Mesendoderm (in vitro differentiated cells): ENCODE results near the gene IDS.
"Not testable (repeated sequence)": the region's sequence is repeated elsewhere in the genome, so short reads cannot be mapped to it uniquely, and the experiment has no call there.

Source experiments
- DNase-seq: peaks from one replicate; pipeline ENCODE4 v3.0.0; 2013
- H2AK5ac ChIP-seq: 2 replicates; pipeline ENCODE4 v1.6.1; 2013; ENCODE audit warnings: low read length, inconsistent platforms
- H2BK120ac ChIP-seq: 2 replicates; pipeline ENCODE4 v1.6.1; 2013; ENCODE audit warnings: low read depth, mild to moderate bottlenecking, low read length, moderate library complexity, mixed read lengths
- H2BK15ac ChIP-seq: replicated peaks from 2 replicates; pipeline ENCODE4 v1.6.1; 2013; ENCODE audit warnings: low read depth, mild to moderate bottlenecking, moderate library complexity
- H2BK5ac ChIP-seq: 2 replicates; pipeline ENCODE4 v1.6.1; 2013; ENCODE audit warnings: low read length, inconsistent platforms
- H3K18ac ChIP-seq: 2 replicates; pipeline ENCODE4 v1.6.1; 2013; ENCODE audit warnings: mild to moderate bottlenecking, low read length, mixed read lengths
- H3K23ac ChIP-seq: one replicate; pipeline ENCODE4 v1.6.1; 2013; ENCODE audit warnings: low read length
- H3K27ac ChIP-seq: 2 replicates; pipeline ENCODE4 v1.5.1; 2013; ENCODE audit warnings: low read depth, mild to moderate bottlenecking, inconsistent platforms, low read length, moderate library complexity
- H3K27me3 ChIP-seq: 2 replicates; pipeline ENCODE4 v1.6.1; 2013; ENCODE audit warnings: low read length, control low read depth, mild to moderate bottlenecking, inconsistent platforms; ENCODE audit not compliant: insufficient read depth, poor library complexity
- H3K36me3 ChIP-seq: 2 replicates; pipeline ENCODE4 v1.6.1; 2013; ENCODE audit warnings: low read length, inconsistent platforms; ENCODE audit not compliant: control insufficient read depth, insufficient read depth
- H3K4ac ChIP-seq: one replicate; pipeline ENCODE4 v1.6.1; 2013; ENCODE audit warnings: low read depth, mild to moderate bottlenecking, low read length, moderate library complexity
- H3K4me1 ChIP-seq: 2 replicates; pipeline ENCODE4 v1.6.1; 2013; ENCODE audit warnings: low read depth, low read length, inconsistent platforms; ENCODE audit not compliant: control insufficient read depth
- H3K4me2 ChIP-seq: 2 replicates; pipeline ENCODE4 v1.6.1; 2013; ENCODE audit warnings: low read length
- H3K4me3 ChIP-seq: 2 replicates; pipeline ENCODE4 v1.5.1; 2013; ENCODE audit warnings: mild to moderate bottlenecking, low read length
- H3K56ac ChIP-seq: one replicate; pipeline ENCODE4 v1.6.1; 2013; ENCODE audit warnings: low read length
- H3K79me1 ChIP-seq: 2 replicates; pipeline ENCODE4 v1.6.1; 2013; ENCODE audit warnings: low read length, inconsistent platforms
- H3K79me2 ChIP-seq: 2 replicates; pipeline ENCODE4 v1.6.1; 2013; ENCODE audit warnings: mild to moderate bottlenecking, low read length; ENCODE audit not compliant: control insufficient read depth, insufficient read depth
- H3K9ac ChIP-seq: 2 replicates; pipeline ENCODE4 v1.6.1; 2013; ENCODE audit warnings: low read length, inconsistent platforms
- H4K5ac ChIP-seq: one replicate; pipeline ENCODE4 v1.6.1; 2013; ENCODE audit warnings: low read length
- H4K8ac ChIP-seq: one replicate; pipeline ENCODE4 v1.6.1; 2013; ENCODE audit warnings: low read depth, mild to moderate bottlenecking, control low read depth, low read length, moderate library complexity
- WGBS: extraction: QIAGEN DNeasy Blood & Tissue Kit; methylation state at CpG from one replicate; pipeline ENCODE4 v1.1.7; 2013; ENCODE audit warnings: low lambda C conversion rate, missing lambda C conversion rate; ENCODE audit not compliant: insufficient coverage; ENCODE audit errors: extremely low coverage; 5-methylcytosine and 5-hydroxymethylcytosine counted together

Gene IDS

DNA sequence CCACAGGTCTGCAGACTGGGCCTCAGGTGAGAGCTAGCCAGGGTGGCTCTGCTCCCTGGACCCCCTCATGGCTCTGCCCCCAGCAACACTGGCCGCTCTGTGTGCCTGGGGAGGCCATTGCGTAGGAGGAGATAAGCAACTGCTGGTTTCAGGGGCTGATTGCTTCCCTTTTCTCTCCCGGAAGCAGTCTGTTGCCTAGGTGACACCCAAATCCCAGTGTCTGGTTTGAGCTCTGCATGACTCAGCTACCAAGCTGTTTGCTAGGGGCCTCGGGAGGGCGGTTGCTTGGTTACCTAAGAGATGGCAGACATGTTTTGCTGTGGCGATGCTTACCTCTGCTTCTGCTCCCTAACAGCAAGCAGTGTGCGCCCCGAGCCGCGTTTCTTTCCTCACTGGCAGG, 20.3 kb upstream of the IDS start:
- not testable (repeated sequence) for H3K27me3 ChIP-seq, H3K56ac ChIP-seq, H3K27ac ChIP-seq, H3K9ac ChIP-seq, H3K79me2 ChIP-seq, H3K79me1 ChIP-seq, H2AK5ac ChIP-seq, H4K8ac ChIP-seq, H3K4me3 ChIP-seq, H3K4ac ChIP-seq, H3K4me1 ChIP-seq, H3K4me2 ChIP-seq, H3K36me3 ChIP-seq, H2BK120ac ChIP-seq, H2BK15ac ChIP-seq, H3K18ac ChIP-seq, H4K5ac ChIP-seq, H3K23ac ChIP-seq, H2BK5ac ChIP-seq
- WGBS = no CpG with 5 or more reads among the region's 10 CpGs
- peak; percentile 84 for DNase-seq

- WGBS = no CpG with 5 or more reads among the region's 2 CpGs
- no peak for DNase-seq
- H3K27me3 ChIP-seq = no peaks in the 10 kb centered on the region
Observed at GRCh38 chrX:149522916-149523315, 17.8 kb upstream of the IDS start.

DNA sequence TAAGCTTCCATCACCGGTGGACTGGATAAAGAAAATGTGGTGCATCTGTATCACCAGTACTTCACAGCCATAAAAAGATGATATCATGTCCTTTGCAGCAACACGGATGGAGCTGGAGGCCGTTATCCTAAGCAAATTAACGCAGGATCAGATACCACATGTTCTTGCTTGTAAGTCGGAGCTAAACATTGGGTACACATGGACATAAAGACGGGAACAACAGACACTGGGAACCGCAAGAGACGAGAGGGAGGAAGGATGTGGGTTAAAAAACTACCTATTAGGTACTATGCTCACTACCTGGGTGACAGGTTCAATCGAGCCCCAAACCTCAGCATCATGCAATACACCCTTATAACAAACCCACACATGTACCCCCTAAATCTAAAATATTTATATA, 16.3 kb upstream of the IDS start:
- Histone ChIP-seq H4K5ac (no peak overlapping the region), H3K79me2 (no peaks in the 10 kb centered on the region), H3K4me1 (no peaks in the 10 kb centered on the region), H3K23ac (no peak overlapping the region), H3K4ac (no peak overlapping the region), H3K27me3 (no peaks in the 10 kb centered on the region), H2BK120ac (no peak overlapping the region), H3K4me2 (no peak overlapping the region), H4K8ac (no peak overlapping the region), H2BK15ac (no peak overlapping the region), H3K27ac (no peak overlapping the region), H2BK5ac (no peak overlapping the region), H3K56ac (no peak overlapping the region), H3K36me3 (no peaks in the 10 kb centered on the region), H3K18ac (no peak overlapping the region), H3K9ac (no peak overlapping the region), H2AK5ac (no peak overlapping the region), H3K79me1 (no peaks in the 10 kb centered on the region), H3K4me3 (no peak overlapping the region)
- no peak for DNase-seq
- no CpG with 5 or more reads among the region's 9 CpGs for WGBS

More at GRCh38 chrX:149522916-149523315, 17.8 kb upstream of the IDS start:
- Histone ChIP-seq H3K36me3 (no peaks in the 10 kb centered on the region), H3K27ac (no peak overlapping the region), H3K23ac (no peak overlapping the region), H4K5ac (no peak overlapping the region), H3K56ac (no peak overlapping the region), H3K79me1 (no peaks in the 10 kb centered on the region), H2AK5ac (no peak overlapping the region), H3K4me2 (no peak overlapping the region), H3K18ac (no peak overlapping the region), H3K9ac (no peak overlapping the region), H3K79me2 (no peaks in the 10 kb centered on the region), H2BK5ac (no peak overlapping the region), H3K4ac (no peak overlapping the region), H2BK15ac (no peak overlapping the region), H2BK120ac (no peak overlapping the region), H4K8ac (no peak overlapping the region), H3K4me3 (no peak overlapping the region), H3K4me1 (no peaks in the 10 kb centered on the region)

- not testable (repeated sequence) for H3K27me3 ChIP-seq, H3K18ac ChIP-seq, H2AK5ac ChIP-seq, H3K4me3 ChIP-seq, H3K79me2 ChIP-seq, H2BK5ac ChIP-seq, H3K4me2 ChIP-seq, H3K27ac ChIP-seq, H3K79me1 ChIP-seq, H3K4ac ChIP-seq, H3K4me1 ChIP-seq, DNase-seq, H2BK15ac ChIP-seq, H2BK120ac ChIP-seq, H3K23ac ChIP-seq, H4K5ac ChIP-seq, H3K9ac ChIP-seq, H3K36me3 ChIP-seq, H3K56ac ChIP-seq, H4K8ac ChIP-seq
- no CpG with 5 or more reads among the region's 3 CpGs for WGBS
Observed at GRCh38 chrX:149520636-149521277, 15.7 kb upstream of the IDS start.

DNA sequence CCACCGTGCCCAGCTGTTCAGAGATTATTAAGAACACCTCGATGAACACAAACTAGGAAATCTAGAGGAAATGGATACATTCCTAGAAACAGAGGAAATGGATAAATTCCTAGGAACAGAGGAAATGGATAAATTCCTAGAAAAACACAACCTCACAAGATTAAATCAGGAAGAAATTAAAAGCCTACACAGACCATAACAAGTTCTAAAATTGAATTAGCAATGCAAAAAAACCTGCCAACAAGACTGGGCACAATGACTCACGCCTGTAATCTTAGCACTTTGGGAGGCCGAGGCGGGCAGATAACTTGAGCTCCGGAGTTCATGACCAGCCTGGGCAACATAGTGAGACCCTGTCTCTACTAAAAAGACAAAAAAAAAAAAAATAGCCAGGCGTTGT, 13.1 kb upstream of the IDS start:
- Histone ChIP-seq H2BK120ac (no peak overlapping the region), H3K18ac (no peak overlapping the region), H3K4ac (no peak overlapping the region), H3K23ac (no peak overlapping the region), H3K56ac (no peak overlapping the region), H3K4me2 (no peak overlapping the region), H2AK5ac (no peak overlapping the region), H3K79me1 (no peaks in the 10 kb centered on the region), H3K4me3 (no peak overlapping the region), H3K79me2 (no peaks in the 10 kb centered on the region), H3K36me3 (no peaks in the 10 kb centered on the region), H2BK5ac (no peak overlapping the region), H3K27ac (no peak overlapping the region), H3K27me3 (no peaks in the 10 kb centered on the region), H3K4me1 (no peaks in the 10 kb centered on the region), H4K8ac (no peak overlapping the region), H4K5ac (no peak overlapping the region), H2BK15ac (no peak overlapping the region), H3K9ac (no peak overlapping the region)
- no CpG with 5 or more reads among the region's 7 CpGs for WGBS
- no peak for DNase-seq

- Histone ChIP-seq H3K9ac (no peak overlapping the region), H3K4me1 (no peaks in the 10 kb centered on the region), H3K27ac (no peak overlapping the region), H3K79me1 (no peaks in the 10 kb centered on the region), H4K8ac (no peak overlapping the region), H3K4me3 (no peak overlapping the region), H3K4ac (no peak overlapping the region), H2BK120ac (no peak overlapping the region), H3K27me3 (no peaks in the 10 kb centered on the region), H3K79me2 (no peaks in the 10 kb centered on the region), H3K18ac (no peak overlapping the region), H2AK5ac (no peak overlapping the region), H2BK15ac (no peak overlapping the region), H4K5ac (no peak overlapping the region), H2BK5ac (no peak overlapping the region), H3K23ac (no peak overlapping the region), H3K36me3 (no peaks in the 10 kb centered on the region), H3K56ac (no peak overlapping the region), H3K4me2 (no peak overlapping the region)
- DNase-seq = no peak
- no CpG with 5 or more reads among the region's 1 CpG for WGBS
Observed at GRCh38 chrX:149517308-149517707, 12.2 kb upstream of the IDS start.
